HepG2 (cell line): Measurements from ENCODE around the gene ZFPL1. TPM values are rescaled to one million over a fixed set of nuclear protein-coding genes. Genes with fewer than 3 reads are reported as not detected.

Source experiments
- ATF7-NPFF ChIP-seq: sonication (generic); formaldehyde crosslinking; IDR thresholded peaks from 2 replicates; pipeline ENCODE4 v1.8.1; 2023; ENCODE audit warnings: mild to moderate bottlenecking, low read depth, missing genetic modification reagents, moderate library complexity
- CHD2 ChIP-seq: IDR thresholded peaks from 2 replicates; pipeline ENCODE4 v1.6.1; 2011; ENCODE audit warnings: low read depth, low read length, improper control_type of control experiment
- HES4 ChIP-seq: sonication (generic); formaldehyde crosslinking; IDR thresholded peaks from 2 replicates; pipeline ENCODE4 v1.9.0; 2021; ENCODE audit warnings: mild to moderate bottlenecking, missing genetic modification reagents, borderline replicate concordance
- NAIF1 ChIP-seq: sonication (generic); formaldehyde crosslinking; IDR thresholded peaks from 2 replicates; pipeline ENCODE4 v1.5.0; 2020; ENCODE audit warnings: mild to moderate bottlenecking, missing genetic modification reagents, borderline replicate concordance
- NBN ChIP-seq: fragments of 450-650 bp; conservative IDR thresholded peaks from 2 replicates; pipeline ENCODE4 v1.6.1; 2017
- PRDM10 ChIP-seq: sonication (generic); formaldehyde crosslinking; IDR thresholded peaks from 2 replicates; pipeline ENCODE4 v1.4.0; 2020; ENCODE audit warnings: low read depth, missing genetic modification reagents
- RERE ChIP-seq: IDR thresholded peaks from 2 replicates; pipeline ENCODE4 v1.6.1; 2016; ENCODE audit warnings: low read depth, missing genetic modification reagents, missing compliant biosample characterization
- RXRB ChIP-seq: IDR thresholded peaks from 2 replicates; pipeline ENCODE4 v1.6.1; 2016; ENCODE audit warnings: borderline replicate concordance, missing genetic modification reagents, missing compliant biosample characterization
- SOX5 ChIP-seq: IDR thresholded peaks from 2 replicates; pipeline ENCODE4 v1.6.1; 2016; ENCODE audit warnings: borderline replicate concordance
- SRSF1 ChIP-seq: fragments of 200-400 bp; formaldehyde crosslinking; optimal IDR thresholded peaks from 2 replicates; pipeline ENCODE3; 2017; ENCODE audit warnings: mild to moderate bottlenecking, low read depth, low read length, moderate library complexity
- STAG1 ChIP-seq: sonication (generic); formaldehyde crosslinking; IDR thresholded peaks from 2 replicates; pipeline ENCODE4 v1.4.0; 2020; ENCODE audit warnings: missing genetic modification reagents
- ZBTB2 ChIP-seq: sonication (generic); formaldehyde crosslinking; IDR thresholded peaks from 2 replicates; pipeline ENCODE4 v1.8.0; 2022; ENCODE audit warnings: low read depth, missing genetic modification reagents
- ZNF232 ChIP-seq: sonication (generic); formaldehyde crosslinking; IDR thresholded peaks from 2 replicates; pipeline ENCODE4 v1.4.0; 2020; ENCODE audit warnings: missing genetic modification reagents, borderline replicate concordance
- ZNF296 ChIP-seq: sonication (generic); formaldehyde crosslinking; conservative IDR thresholded peaks from 2 replicates; pipeline ENCODE4 v1.5.0; 2020; ENCODE audit warnings: mild to moderate bottlenecking, missing genetic modification reagents
- ZNF382 ChIP-seq: sonication (generic); formaldehyde crosslinking; IDR thresholded peaks from 2 replicates; pipeline ENCODE4 v1.5.0; 2020; ENCODE audit warnings: missing genetic modification reagents, mild to moderate bottlenecking, borderline replicate concordance
- ZNF547 ChIP-seq: sonication (generic); formaldehyde crosslinking; IDR thresholded peaks from 2 replicates; pipeline ENCODE4 v1.5.1; 2020; ENCODE audit warnings: mild to moderate bottlenecking, missing genetic modification reagents
- ZNF549 ChIP-seq: sonication (generic); formaldehyde crosslinking; IDR thresholded peaks from 2 replicates; pipeline ENCODE4 v1.5.0; 2020; ENCODE audit warnings: missing genetic modification reagents
- ZNF737 ChIP-seq: sonication (generic); formaldehyde crosslinking; IDR thresholded peaks from 2 replicates; pipeline ENCODE4 v1.5.0; 2020; ENCODE audit warnings: missing genetic modification reagents, mild to moderate bottlenecking, borderline replicate concordance
- polyA plus RNA-seq, 8 experiments: library from polyadenylated mRNA; depleted of rRNA in 3 of 8; stranded (reverse) in 7 of 8; unstranded in 1 of 8; fragments of >200 nt; fragmentation: Illumina TruSeq in 4 of 8; extraction: Trizol in 4 of 8; gene quantifications; 2 replicates each; pipeline versions ENCODE4 v1.2.1 to v1.2.3, GENCODE V29; 2011 to 2016; ENCODE audit warnings: low read depth in 4 of 8, missing spikeins in 1 of 8, mixed read lengths in 1 of 8; ENCODE audit not compliant: insufficient read depth in 1 of 8
- total RNA-seq, 5 experiments: library from RNA; depleted of rRNA; stranded (reverse); fragments of >200 nt; fragmentation: Illumina TruSeq; extraction: Trizol; gene quantifications; 2 replicates each; pipeline ENCODE4 v1.2.3, GENCODE V29; 2016; ENCODE audit warnings: low read depth in 1 of 5

Gene ZFPL1
- total and polyA plus RNA-seq, 2 of the 13 experiments (the other 11 are each of a cell fraction or from before 2014, with no cell fraction given): 32.2 to 56.0 TPM

- peak; percentile 74; the same call in 1 of the 2 replicates for TF ChIP-seq PRDM10 (CRISPR knock-in tag)
- TF ChIP-seq NAIF1 (CRISPR knock-in tag): no peak; the same call in 1 of the 2 replicates
- peak; percentile 59; the same call in 1 of the 2 replicates for TF ChIP-seq ZNF737 (CRISPR knock-in tag)
- peak; percentile 89 for TF ChIP-seq ZNF232 (CRISPR knock-in tag)
- TF ChIP-seq ZNF382: no peak
- TF ChIP-seq ZBTB2 (CRISPR knock-in tag): peak; percentile 83
- TF ChIP-seq ZNF296 (CRISPR knock-in tag): no peak
- peak; percentile 51; the same call in 1 of the 2 replicates for TF ChIP-seq SOX5 (CRISPR knock-in tag)
- peak; percentile 54; the same call in 1 of the 2 replicates for TF ChIP-seq ZNF547 (CRISPR knock-in tag)
- TF ChIP-seq HES4 (CRISPR knock-in tag): no peak; the same call in 1 of the 2 replicates
- TF ChIP-seq NBN: no peak
- TF ChIP-seq RXRB: peak; percentile 44; the same call in 1 of the 2 replicates
- no peak for TF ChIP-seq ATF7-NPFF (CRISPR knock-in tag)
- peak; percentile 53; the same call in 1 of the 2 replicates for TF ChIP-seq CHD2
- TF ChIP-seq RERE (CRISPR knock-in tag): peak; percentile 47; the same call in 1 of the 2 replicates
- TF ChIP-seq SRSF1: peak; percentile 64
- no peak for TF ChIP-seq ZNF549
- peak; percentile 28; the same call in 1 of the 2 replicates for TF ChIP-seq STAG1
Measured at GRCh38 chr11:65121865-65122696, 38.1 kb downstream of the ZFPL1 start, which contains the start of the genes FAU and MRPL49 (continued).
